Measurements from ENCODE around the gene PINLYP.

GRCh38 chr19:43631491-43631890 lies 55.9 kb downstream of the PINLYP start:
- TF ChIP-seq CTCF (conservative IDR thresholded peaks at IDR 0.05; ENCODE audit: low read length) (no peak), EZH2phosphoT487 (IDR thresholded peaks at IDR 0.05; ENCODE audit: borderline replicate concordance) (no peak)
